Progenitor cell of endocrine pancreas (in vitro differentiated cells): Measurements from ENCODE around the gene RBAK. TPM values are rescaled to one million over a fixed set of nuclear protein-coding genes. Genes with fewer than 3 reads are reported as not detected.
"Not testable (repeated sequence)": the region's sequence is repeated elsewhere in the genome, so short reads cannot be mapped to it uniquely, and the experiment has no call there.

ENCODE experiments used
- DNase-seq: peaks from one replicate; pipeline ENCODE4 v3.0.0; 2021; ENCODE audit warnings: low spot score; ENCODE audit not compliant: unreplicated experiment
- H3K27ac Mint-ChIP-seq: 2 replicates; pipeline ENCODE4 v1.8.0; 2021; ENCODE audit warnings: mild to moderate bottlenecking, moderate library complexity, mixed read lengths
- H3K27me3 Mint-ChIP-seq: 2 replicates; pipeline ENCODE4 v1.8.0; 2021; ENCODE audit warnings: mixed read lengths
- H3K36me3 Mint-ChIP-seq: 2 replicates; pipeline ENCODE4 v1.8.0; 2022; ENCODE audit warnings: mixed read lengths; ENCODE audit not compliant: insufficient read depth
- H3K4me1 Mint-ChIP-seq: 2 replicates; pipeline ENCODE4 v1.8.0; 2021; ENCODE audit warnings: low read depth, mixed read lengths
- H3K4me3 Mint-ChIP-seq: 2 replicates; pipeline ENCODE4 v1.8.0; 2021; ENCODE audit warnings: low read depth, mild to moderate bottlenecking, moderate library complexity, mixed read lengths
- H3K9me3 Mint-ChIP-seq: 2 replicates; pipeline ENCODE4 v1.8.0; 2021; ENCODE audit warnings: low read depth, mixed read lengths
- CTCF ChIP-seq: fragments of 200-600 bp; sonication (generic); IDR thresholded peaks from one replicate; pipeline ENCODE4 v1.5.0; 2021; ENCODE audit warnings: antibody characterized with exemption, mild to moderate bottlenecking; ENCODE audit not compliant: unreplicated experiment
- total RNA-seq: library from RNA; stranded (reverse); gene quantifications from 2 replicates; pipeline ENCODE4 v1.2.1, GENCODE V29; 2021

The RBAK gene
- total RNA-seq, 1 donor from 2014 or later = 20.0 TPM

DNA sequence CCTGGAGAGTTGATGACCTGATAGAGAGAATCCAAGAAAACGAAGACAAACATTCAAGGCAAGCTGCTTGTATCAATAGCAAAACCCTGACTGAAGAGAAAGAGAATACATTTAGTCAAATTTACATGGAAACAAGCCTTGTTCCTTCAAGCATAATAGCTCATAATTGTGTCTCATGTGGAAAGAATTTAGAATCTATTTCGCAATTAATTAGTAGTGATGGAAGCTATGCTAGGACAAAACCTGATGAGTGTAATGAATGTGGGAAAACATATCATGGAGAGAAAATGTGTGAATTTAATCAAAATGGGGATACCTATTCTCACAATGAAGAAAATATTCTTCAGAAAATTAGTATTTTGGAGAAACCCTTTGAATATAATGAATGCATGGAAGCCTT, 18.0 kb downstream of the RBAK start:
- Mint-ChIP-seq H3K27ac (peak overlapping the region; percentile 95), H3K9me3 (peaks cover 78% of the 10 kb centered on the region), H3K27me3 (no peaks in the 10 kb centered on the region), H3K36me3 (peaks cover 94% of the 10 kb centered on the region), H3K4me3 (no peak overlapping the region), H3K4me1 (no peaks in the 10 kb centered on the region)
- no peak for TF ChIP-seq CTCF
- DNase-seq = no peak

DNA sequence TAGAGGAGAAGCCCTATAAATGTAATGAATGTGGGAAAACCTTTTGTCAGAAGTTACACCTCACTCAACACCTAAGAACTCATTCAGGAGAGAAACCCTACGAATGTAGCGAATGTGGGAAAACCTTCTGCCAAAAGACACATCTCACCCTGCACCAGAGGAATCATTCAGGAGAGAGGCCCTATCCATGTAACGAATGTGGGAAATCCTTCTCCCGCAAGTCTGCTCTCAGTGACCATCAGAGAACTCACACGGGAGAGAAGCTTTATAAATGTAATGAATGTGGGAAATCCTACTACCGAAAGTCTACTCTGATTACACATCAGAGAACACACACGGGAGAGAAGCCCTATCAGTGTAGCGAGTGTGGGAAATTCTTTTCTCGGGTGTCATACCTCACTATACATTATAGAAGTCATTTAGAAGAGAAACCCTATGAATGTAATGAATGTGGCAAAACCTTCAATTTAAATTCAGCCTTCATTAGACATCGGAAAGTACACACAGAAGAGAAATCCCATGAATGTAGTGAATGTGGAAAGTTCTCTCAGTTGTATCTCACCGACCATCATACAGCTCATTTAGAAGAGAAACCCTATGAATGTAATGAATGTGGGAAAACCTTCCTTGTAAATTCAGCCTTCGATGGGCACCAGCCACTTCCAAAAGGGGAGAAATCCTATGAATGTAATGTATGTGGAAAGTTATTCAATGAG, 18.9 kb downstream of the RBAK start:
- TF ChIP-seq CTCF = no peak
- Mint-ChIP-seq H3K4me3 (peak overlapping the region; percentile 24), H3K4me1 (no peaks in the 10 kb centered on the region), H3K27ac (peak overlapping the region; percentile 95), H3K36me3 (peaks cover 92% of the 10 kb centered on the region), H3K9me3 (peaks cover 76% of the 10 kb centered on the region), H3K27me3 (no peaks in the 10 kb centered on the region)
- DNase-seq = no peak

GRCh38 chr7:5065107-5065407, 19.4 kb downstream of the RBAK start:
- Mint-ChIP-seq H3K9me3 (peaks cover 74% of the 10 kb centered on the region), H3K27ac (peak overlapping the region; percentile 95), H3K4me3 (no peak overlapping the region), H3K4me1 (no peaks in the 10 kb centered on the region), H3K36me3 (peaks cover 91% of the 10 kb centered on the region), H3K27me3 (no peaks in the 10 kb centered on the region)
- no peak for TF ChIP-seq CTCF
- no peak for DNase-seq

DNA sequence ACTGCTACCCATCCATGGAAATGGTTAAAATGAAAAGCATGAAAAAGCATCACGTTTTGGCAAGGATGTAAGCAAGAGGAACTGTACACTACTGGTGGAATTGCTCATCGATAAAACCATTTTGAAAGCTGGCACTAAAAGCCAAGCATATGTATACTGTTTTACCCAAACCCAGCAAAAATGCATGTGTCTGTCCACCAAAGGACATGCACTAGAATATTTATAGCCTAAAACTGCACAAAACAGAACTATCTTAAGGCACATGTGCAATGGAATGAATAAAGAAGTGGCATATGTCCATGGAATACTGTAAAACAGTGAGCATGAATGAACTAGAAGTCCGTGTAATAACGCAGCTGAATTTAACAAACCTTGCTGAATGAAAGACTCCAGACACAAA, 22.9 kb downstream of the RBAK start:
- no peak for TF ChIP-seq CTCF
- Mint-ChIP-seq H3K36me3 (peaks cover 68% of the 10 kb centered on the region), H3K4me3 (no peak overlapping the region), H3K9me3 (peaks cover 61% of the 10 kb centered on the region), H3K4me1 (no peaks in the 10 kb centered on the region), H3K27me3 (no peaks in the 10 kb centered on the region), H3K27ac (no peak overlapping the region)
- no peak for DNase-seq

DNA sequence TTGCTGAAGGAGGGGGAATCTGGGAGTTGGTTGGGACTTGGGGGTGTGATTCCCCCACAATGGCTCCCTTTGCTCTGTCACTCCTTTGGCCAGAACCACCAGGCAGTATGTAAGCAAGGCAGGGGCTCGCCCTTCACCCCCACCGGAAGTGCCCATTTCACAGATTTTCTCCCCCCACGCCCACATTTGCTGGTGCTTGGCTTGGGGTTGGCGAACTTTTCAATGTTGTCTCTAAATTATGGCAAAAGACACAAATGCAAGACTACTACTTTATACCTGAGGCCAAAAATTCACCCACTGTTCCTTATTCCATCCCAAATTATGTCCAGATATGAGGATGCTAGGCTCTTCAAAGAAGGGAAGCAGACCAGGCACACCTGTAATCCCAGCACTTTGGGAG, 24.5 kb downstream of the RBAK start:
- no peaks in the 10 kb centered on the region for H3K4me1 Mint-ChIP-seq
- H3K27me3 Mint-ChIP-seq = no peaks in the 10 kb centered on the region
- peaks cover 52% of the 10 kb centered on the region for H3K36me3 Mint-ChIP-seq
- no peak for TF ChIP-seq CTCF
- no peak overlapping the region for H3K27ac Mint-ChIP-seq
- H3K4me3 Mint-ChIP-seq = no peak overlapping the region
- peaks cover 47% of the 10 kb centered on the region for H3K9me3 Mint-ChIP-seq
- DNase-seq = no peak

GRCh38 chr7:5075187-5075586, 29.5 kb downstream of the RBAK start:
- Mint-ChIP-seq H3K9me3 (peaks cover 10% of the 10 kb centered on the region), H3K27me3 (peaks cover 15% of the 10 kb centered on the region)
- not testable (repeated sequence) for H3K27ac Mint-ChIP-seq, H3K4me3 Mint-ChIP-seq, DNase-seq, H3K4me1 Mint-ChIP-seq, H3K36me3 Mint-ChIP-seq
